HEK293 (cell line): ENCODE data around the gene RIMS4.
A peak's percentile ranks its signal among the peaks of the same experiment; 100 is the strongest.

Experiments used
- GLIS1 ChIP-seq: fragments of 450-650 bp; formaldehyde crosslinking; IDR thresholded peaks from 2 replicates; pipeline ENCODE4 v1.5.1; 2016; ENCODE audit warnings: missing biosample characterization, missing genetic modification characterization
- KLF10 ChIP-seq: fragments of 450-650 bp; IDR thresholded peaks from 2 replicates; pipeline ENCODE4 v1.5.1; 2018; ENCODE audit warnings: missing biosample characterization, mild to moderate bottlenecking, missing genetic modification characterization
- KLF16 ChIP-seq: fragments of 450-650 bp; formaldehyde crosslinking; IDR thresholded peaks from 2 replicates; pipeline ENCODE4 v1.5.1; 2017; ENCODE audit warnings: missing biosample characterization, missing genetic modification characterization
- MEIS1 ChIP-seq: sonication (generic); formaldehyde crosslinking; IDR thresholded peaks from 2 replicates; pipeline ENCODE4 v1.8.1; 2022; ENCODE audit warnings: missing genetic modification reagents, mild to moderate bottlenecking, borderline replicate concordance
- PRDM6 ChIP-seq: fragments of 450-650 bp; formaldehyde crosslinking; IDR thresholded peaks from 2 replicates; pipeline ENCODE4 v1.5.1; 2017; ENCODE audit warnings: missing biosample characterization, missing genetic modification characterization
- REST ChIP-seq: fragments of 450-650 bp; formaldehyde crosslinking; IDR thresholded peaks from 2 replicates; pipeline ENCODE4 v1.5.1; 2016; ENCODE audit warnings: missing biosample characterization, missing genetic modification characterization
- SCRT2 ChIP-seq: fragments of 450-650 bp; formaldehyde crosslinking; IDR thresholded peaks from 2 replicates; pipeline ENCODE4 v1.5.1; 2016; ENCODE audit warnings: missing biosample characterization, missing genetic modification characterization
- SP2 ChIP-seq: fragments of 450-650 bp; formaldehyde crosslinking; IDR thresholded peaks from 2 replicates; pipeline ENCODE4 v1.5.1; 2016; ENCODE audit warnings: missing biosample characterization, missing genetic modification characterization
- ZBTB17 ChIP-seq: fragments of 450-650 bp; formaldehyde crosslinking; IDR thresholded peaks from 2 replicates; pipeline ENCODE4 v1.5.1; 2016; ENCODE audit warnings: missing biosample characterization, missing genetic modification characterization
- ZBTB6 ChIP-seq: fragments of 450-650 bp; formaldehyde crosslinking; IDR thresholded peaks from 2 replicates; pipeline ENCODE4 v1.5.1; 2017; ENCODE audit warnings: missing biosample characterization, missing genetic modification characterization
- ZFP41 ChIP-seq: fragments of 450-650 bp; formaldehyde crosslinking; IDR thresholded peaks from 2 replicates; pipeline ENCODE4 v1.5.1; 2016; ENCODE audit warnings: missing biosample characterization, missing genetic modification characterization, borderline replicate concordance
- ZNF10 ChIP-seq: fragments of 450-650 bp; formaldehyde crosslinking; IDR thresholded peaks from 2 replicates; pipeline ENCODE4 v1.5.1; 2017; ENCODE audit warnings: missing biosample characterization, missing genetic modification characterization
- ZNF114 ChIP-seq: fragments of 450-650 bp; formaldehyde crosslinking; IDR thresholded peaks from 2 replicates; pipeline ENCODE4 v1.5.0; 2017; ENCODE audit warnings: missing biosample characterization, missing genetic modification characterization
- ZNF132 ChIP-seq: fragments of 450-650 bp; formaldehyde crosslinking; IDR thresholded peaks from 2 replicates; pipeline ENCODE4 v1.5.1; 2017; ENCODE audit warnings: missing biosample characterization, missing genetic modification characterization, borderline replicate concordance
- ZNF202 ChIP-seq: fragments of 450-650 bp; formaldehyde crosslinking; IDR thresholded peaks from 2 replicates; pipeline ENCODE4 v1.5.1; 2016; ENCODE audit warnings: missing biosample characterization, missing genetic modification characterization, borderline replicate concordance
- ZNF211 ChIP-seq: fragments of 450-650 bp; formaldehyde crosslinking; IDR thresholded peaks from 2 replicates; pipeline ENCODE4 v1.5.1; 2016; ENCODE audit warnings: low read depth, missing biosample characterization, missing genetic modification characterization
- ZNF24 ChIP-seq: fragments of 450-650 bp; formaldehyde crosslinking; IDR thresholded peaks from 2 replicates; pipeline ENCODE4 v1.5.1; 2016; ENCODE audit warnings: missing biosample characterization, missing genetic modification characterization
- ZNF248 ChIP-seq: fragments of 450-650 bp; formaldehyde crosslinking; IDR thresholded peaks from 2 replicates; pipeline ENCODE4 v1.5.1; 2017; ENCODE audit warnings: missing biosample characterization, missing genetic modification characterization
- ZNF362 ChIP-seq: fragments of 450-650 bp; formaldehyde crosslinking; IDR thresholded peaks from 2 replicates; pipeline ENCODE4 v1.5.1; 2016; ENCODE audit warnings: missing biosample characterization, missing genetic modification characterization
- ZNF404 ChIP-seq: fragments of 450-650 bp; formaldehyde crosslinking; IDR thresholded peaks from 2 replicates; pipeline ENCODE4 v1.5.1; 2017; ENCODE audit warnings: missing biosample characterization, missing genetic modification characterization
- ZNF529 ChIP-seq: fragments of 450-650 bp; formaldehyde crosslinking; IDR thresholded peaks from 2 replicates; pipeline ENCODE4 v1.5.1; 2017; ENCODE audit warnings: missing genetic modification characterization, missing biosample characterization; ENCODE audit not compliant: insufficient replicate concordance
- ZNF530 ChIP-seq: fragments of 450-650 bp; formaldehyde crosslinking; IDR thresholded peaks from 2 replicates; pipeline ENCODE4 v1.5.1; 2016; ENCODE audit warnings: low read depth, missing biosample characterization, missing genetic modification characterization
- ZNF548 ChIP-seq: fragments of 450-650 bp; formaldehyde crosslinking; IDR thresholded peaks from 2 replicates; pipeline ENCODE4 v1.5.1; 2016; ENCODE audit warnings: missing biosample characterization, missing genetic modification characterization
- ZNF560 ChIP-seq: fragments of 450-650 bp; formaldehyde crosslinking; IDR thresholded peaks from 2 replicates; pipeline ENCODE4 v1.5.1; 2017; ENCODE audit warnings: missing biosample characterization, missing genetic modification characterization, borderline replicate concordance
- ZNF600 ChIP-seq: fragments of 450-650 bp; formaldehyde crosslinking; IDR thresholded peaks from 2 replicates; pipeline ENCODE4 v1.5.1; 2016; ENCODE audit warnings: missing biosample characterization, missing genetic modification characterization
- ZNF654 ChIP-seq: fragments of 450-650 bp; formaldehyde crosslinking; IDR thresholded peaks from 2 replicates; pipeline ENCODE4 v1.5.1; 2016; ENCODE audit warnings: low read depth, missing biosample characterization, missing genetic modification characterization
- ZNF670 ChIP-seq: fragments of 450-650 bp; formaldehyde crosslinking; IDR thresholded peaks from 2 replicates; pipeline ENCODE4 v1.5.1; 2016; ENCODE audit warnings: missing biosample characterization, missing genetic modification characterization, low read depth
- ZNF701 ChIP-seq: fragments of 450-650 bp; formaldehyde crosslinking; IDR thresholded peaks from 2 replicates; pipeline ENCODE4 v1.5.1; 2016; ENCODE audit warnings: missing biosample characterization, missing genetic modification characterization
- ZSCAN18 ChIP-seq: fragments of 450-650 bp; formaldehyde crosslinking; IDR thresholded peaks from 2 replicates; pipeline ENCODE4 v1.5.1; 2016; ENCODE audit warnings: missing biosample characterization, missing genetic modification characterization
- ZSCAN23 ChIP-seq: fragments of 450-650 bp; formaldehyde crosslinking; IDR thresholded peaks from 2 replicates; pipeline ENCODE4 v1.5.1; 2016; ENCODE audit warnings: missing biosample characterization, missing genetic modification characterization

RIMS4 gene

GRCh38 chr20:44728801-44729443 lies 81.4 kb downstream of the RIMS4 start (continued):
- no peak for TF ChIP-seq ZNF670
- no peak for TF ChIP-seq ZNF529 (tag by site-specific recombination)
- no peak for TF ChIP-seq ZNF654
- TF ChIP-seq ZNF362 (tag by site-specific recombination) = no peak
- 0 out of 2 replicates have a peak, but pooled peaks have one; percentile 15 for TF ChIP-seq ZBTB6 (tag by site-specific recombination)
- TF ChIP-seq ZNF10 (tag by site-specific recombination) = no peak; the same call in 1 of the 2 replicates
- no peak for TF ChIP-seq ZNF404
- TF ChIP-seq SCRT2 (tag by site-specific recombination) = peak; percentile 75
- no peak for TF ChIP-seq ZNF530 (tag by site-specific recombination)
- TF ChIP-seq ZNF24 (tag by site-specific recombination) = peak; percentile 96
- peak; percentile 92; the same call in 1 of the 2 replicates for TF ChIP-seq ZSCAN23 (tag by site-specific recombination)
- no peak for TF ChIP-seq ZNF132 (tag by site-specific recombination)
- TF ChIP-seq KLF10 (tag by site-specific recombination) = peak; percentile 92
- TF ChIP-seq ZNF600 = peak; percentile 80
- peak; percentile 98 for TF ChIP-seq ZBTB17
- TF ChIP-seq PRDM6 = peak; percentile 88
- TF ChIP-seq ZSCAN18 (tag by site-specific recombination) = 0 out of 2 replicates have a peak, but pooled peaks have one; percentile 20
- no peak for TF ChIP-seq ZNF248 (tag by site-specific recombination)
- TF ChIP-seq REST (tag by site-specific recombination) = no peak
- TF ChIP-seq ZNF560 = no peak
- no peak for TF ChIP-seq ZNF548 (tag by site-specific recombination)
- no peak for TF ChIP-seq ZFP41 (tag by site-specific recombination)
- no peak for TF ChIP-seq ZNF701
- no peak for TF ChIP-seq MEIS1 (CRISPR knock-in tag)
- TF ChIP-seq ZNF202 (tag by site-specific recombination) = no peak
- no peak for TF ChIP-seq ZNF211 (tag by site-specific recombination)
- TF ChIP-seq ZNF114 (tag by site-specific recombination) = no peak
- peak; percentile 45 for TF ChIP-seq SP2 (tag by site-specific recombination)
- TF ChIP-seq GLIS1 (tag by site-specific recombination) = peak; percentile 97
- TF ChIP-seq KLF16 = peak; percentile 91
